Mammary epithelial cell (primary cell): ENCODE data around the gene MAD1L1.

ENCODE experiments used
- EZH2 ChIP-seq: IDR thresholded peaks from 2 replicates; pipeline ENCODE4 v1.6.1; 2012; ENCODE audit warnings: low read length, inconsistent platforms, borderline replicate concordance
- TF ChIP-seq, protein P1 (sequence below), 2 donors: IDR thresholded peaks in 1 of 2; conservative IDR thresholded peaks in 1 of 2; 2 replicates each; pipeline ENCODE4 v1.5.1; 2011 to 2012; ENCODE audit warnings: inconsistent platforms in 2 of 2, low read length in 2 of 2, mild to moderate bottlenecking in 2 of 2, control low read depth in 1 of 2, low read depth in 1 of 2; ENCODE audit not compliant: insufficient read depth in 1 of 2; ENCODE audit errors: extremely low read depth in 1 of 2

DNA sequence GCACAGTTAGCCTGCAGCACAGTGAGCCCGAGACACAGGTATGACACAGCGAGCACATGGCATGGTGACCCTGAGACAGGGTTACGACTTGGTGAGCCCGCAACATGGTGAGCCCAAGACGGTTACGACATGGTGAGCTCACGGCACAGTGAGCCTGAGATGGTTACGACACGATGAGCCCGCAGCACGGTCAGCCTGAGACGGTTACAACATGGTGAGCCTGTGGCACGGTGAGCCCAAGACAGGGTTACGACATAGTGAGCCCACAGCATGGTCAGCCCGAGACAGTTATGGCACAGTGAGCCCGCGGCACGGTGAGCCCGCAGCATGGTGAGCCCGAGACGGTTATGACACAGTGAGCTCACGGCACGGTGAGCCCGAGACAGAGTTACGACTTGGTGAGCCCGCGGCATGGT lies 156.1 kb downstream of the MAD1L1 start:
- TF ChIP-seq, protein P1, sequence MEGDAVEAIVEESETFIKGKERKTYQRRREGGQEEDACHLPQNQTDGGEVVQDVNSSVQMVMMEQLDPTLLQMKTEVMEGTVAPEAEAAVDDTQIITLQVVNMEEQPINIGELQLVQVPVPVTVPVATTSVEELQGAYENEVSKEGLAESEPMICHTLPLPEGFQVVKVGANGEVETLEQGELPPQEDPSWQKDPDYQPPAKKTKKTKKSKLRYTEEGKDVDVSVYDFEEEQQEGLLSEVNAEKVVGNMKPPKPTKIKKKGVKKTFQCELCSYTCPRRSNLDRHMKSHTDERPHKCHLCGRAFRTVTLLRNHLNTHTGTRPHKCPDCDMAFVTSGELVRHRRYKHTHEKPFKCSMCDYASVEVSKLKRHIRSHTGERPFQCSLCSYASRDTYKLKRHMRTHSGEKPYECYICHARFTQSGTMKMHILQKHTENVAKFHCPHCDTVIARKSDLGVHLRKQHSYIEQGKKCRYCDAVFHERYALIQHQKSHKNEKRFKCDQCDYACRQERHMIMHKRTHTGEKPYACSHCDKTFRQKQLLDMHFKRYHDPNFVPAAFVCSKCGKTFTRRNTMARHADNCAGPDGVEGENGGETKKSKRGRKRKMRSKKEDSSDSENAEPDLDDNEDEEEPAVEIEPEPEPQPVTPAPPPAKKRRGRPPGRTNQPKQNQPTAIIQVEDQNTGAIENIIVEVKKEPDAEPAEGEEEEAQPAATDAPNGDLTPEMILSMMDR (conservative IDR thresholded peaks at IDR 0.05 in 1 of 2, IDR thresholded peaks at IDR 0.05 in 1 of 2; ENCODE audit: extremely low read depth in 1 of 2, insufficient read depth in 1 of 2, low read depth in 1 of 2, low read length in 2 of 2): no peak
- TF ChIP-seq EZH2: no peak
